Activated CD8-positive, alpha-beta memory T cell treated with anti-CD3 and anti-CD28 coated beads, Interleukin-2, amount 50 U/mL, for 1 hour (primary cell): ENCODE measurements around the gene RAB29.

ENCODE experiments used
- DNase-seq: peaks from one replicate; pipeline ENCODE4 v3.0.0-alpha.2; 2020; ENCODE audit errors: extremely low read depth

The RAB29 gene

GRCh38 chr1:205797168-205797567, 21.9 kb upstream of the RAB29 start:
- no peak for DNase-seq

DNA sequence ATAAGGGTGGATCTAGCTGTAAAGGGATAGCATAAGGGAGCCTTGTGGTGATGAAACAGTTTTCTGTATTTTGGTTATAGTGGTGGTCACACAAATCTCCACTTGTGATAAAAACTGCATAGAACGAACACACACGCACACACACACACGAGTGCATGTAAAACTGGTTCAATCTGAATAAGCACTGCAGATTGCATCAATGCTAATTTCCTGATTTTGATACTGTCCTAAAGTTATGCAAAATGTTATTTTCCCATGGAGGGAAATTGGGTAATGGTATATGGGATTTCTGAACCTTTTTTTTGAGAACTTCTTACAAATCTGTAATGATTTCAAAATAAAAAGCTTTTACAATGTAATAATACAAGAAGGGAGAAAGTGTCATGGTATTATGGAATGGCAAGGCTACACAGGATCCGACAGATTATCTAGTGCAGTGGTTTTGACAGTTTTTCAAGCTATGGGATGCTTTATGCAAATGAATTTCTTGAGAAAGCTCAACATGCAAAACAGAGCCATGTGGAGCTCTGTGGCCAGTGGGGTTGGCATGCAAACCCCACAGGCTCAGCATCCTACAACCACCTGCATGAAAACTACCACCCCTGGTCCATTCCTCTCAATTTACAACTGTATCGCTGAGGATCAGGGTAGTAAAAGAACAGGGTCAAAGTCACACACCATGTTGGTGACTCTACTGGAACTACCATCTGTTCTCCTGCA, 18.9 kb upstream of the RAB29 start:
- no peak for DNase-seq

- DNase-seq, result no peak
Measured at GRCh38 chr1:205792961-205793673, 17.8 kb upstream of the RAB29 start.

- no peak for DNase-seq
Measured at GRCh38 chr1:205792481-205792881, 17.2 kb upstream of the RAB29 start.

GRCh38 chr1:205791568-205792180, 16.4 kb upstream of the RAB29 start:
- no peak for DNase-seq

DNA sequence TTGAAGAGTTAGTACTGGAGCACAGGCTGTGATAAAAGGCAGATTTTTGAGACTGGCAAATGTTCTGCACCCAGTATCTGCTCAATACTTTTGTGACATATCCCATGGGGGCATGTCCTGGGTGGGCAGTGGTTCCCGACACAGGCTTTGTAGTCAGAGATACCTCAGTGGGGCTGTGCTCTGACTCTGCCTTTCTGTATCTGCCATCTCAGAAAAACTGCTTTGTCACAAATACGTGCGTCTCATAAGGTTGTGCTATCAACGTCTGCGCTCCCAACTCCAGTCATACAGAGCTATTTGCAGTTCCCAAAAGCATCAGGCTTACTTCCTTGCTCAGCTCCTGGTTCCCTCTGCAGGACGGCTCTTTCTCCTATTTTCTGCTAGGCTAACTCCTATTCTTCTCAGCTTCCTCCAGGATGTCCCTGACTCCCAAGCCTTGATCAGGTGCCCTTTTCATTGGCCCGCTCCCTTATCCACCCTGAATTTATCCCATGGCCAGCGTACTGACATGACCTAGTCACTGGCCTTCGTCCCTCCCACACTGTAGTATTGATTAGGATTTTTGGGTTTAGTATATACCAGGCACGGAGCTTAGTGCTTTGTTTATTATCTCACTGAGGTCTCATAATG, 12.1 kb upstream of the RAB29 start:
- no peak for DNase-seq

GRCh38 chr1:205786601-205787000, 11.3 kb upstream of the RAB29 start:
- no peak for DNase-seq

DNA sequence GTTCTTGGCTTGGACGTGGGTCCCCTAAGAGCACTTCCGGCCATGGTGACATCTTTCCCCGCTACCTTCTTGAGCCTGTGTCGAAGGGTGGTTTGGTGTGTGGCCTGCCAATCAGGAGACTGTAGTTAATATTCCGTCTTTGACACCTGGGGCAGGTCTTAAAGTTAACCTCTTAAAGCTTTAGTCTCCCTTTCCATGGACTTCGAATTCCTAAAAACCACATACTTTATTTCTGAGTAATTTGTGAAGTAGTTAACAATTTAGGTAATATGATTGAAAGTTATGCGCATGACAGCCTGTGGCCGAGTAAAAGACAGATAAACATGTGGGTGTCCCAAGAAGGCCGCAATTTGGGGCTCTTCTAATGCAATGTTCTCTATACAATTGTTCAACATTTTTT, 10.2 kb upstream of the RAB29 start:
- no peak for DNase-seq

DNA sequence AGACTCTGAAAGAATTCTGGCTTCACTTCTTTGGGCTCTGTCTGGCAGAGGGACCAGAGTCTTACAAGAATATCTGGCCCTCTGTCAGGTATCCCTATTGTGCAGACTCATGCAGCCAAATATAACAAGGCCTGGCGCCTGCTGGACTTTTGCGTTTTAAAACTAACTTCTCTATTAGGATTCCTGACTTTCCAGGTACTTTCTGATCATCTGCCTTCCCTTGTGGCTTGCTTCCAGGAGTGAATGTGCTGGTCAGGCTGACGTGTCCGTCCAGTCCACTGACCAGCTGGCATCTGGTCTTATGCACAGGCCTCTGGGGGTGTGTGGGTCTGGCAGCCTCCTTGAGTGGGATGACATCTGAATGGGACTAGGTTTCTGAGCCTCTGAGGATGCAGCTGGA, 8.6 kb upstream of the RAB29 start:
- DNase-seq, result no peak

DNA sequence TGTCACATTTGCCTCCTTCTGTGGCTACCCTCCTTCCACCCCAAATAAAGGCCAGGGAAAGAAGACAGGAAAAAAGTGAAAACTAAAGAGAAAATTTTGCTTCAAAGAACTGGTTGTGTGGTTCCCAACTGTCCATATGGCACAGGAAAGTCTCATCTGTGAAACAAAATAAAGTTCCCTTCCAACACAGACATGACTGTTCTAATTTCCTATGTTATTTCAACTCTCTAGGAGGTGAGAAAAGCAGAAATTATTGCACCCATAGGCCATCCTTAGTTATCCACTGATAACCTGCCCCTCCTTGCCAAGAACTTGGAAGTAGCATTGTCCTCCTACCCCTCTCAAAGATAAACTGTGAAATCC, 8.1 kb upstream of the RAB29 start:
- no peak for DNase-seq

DNA sequence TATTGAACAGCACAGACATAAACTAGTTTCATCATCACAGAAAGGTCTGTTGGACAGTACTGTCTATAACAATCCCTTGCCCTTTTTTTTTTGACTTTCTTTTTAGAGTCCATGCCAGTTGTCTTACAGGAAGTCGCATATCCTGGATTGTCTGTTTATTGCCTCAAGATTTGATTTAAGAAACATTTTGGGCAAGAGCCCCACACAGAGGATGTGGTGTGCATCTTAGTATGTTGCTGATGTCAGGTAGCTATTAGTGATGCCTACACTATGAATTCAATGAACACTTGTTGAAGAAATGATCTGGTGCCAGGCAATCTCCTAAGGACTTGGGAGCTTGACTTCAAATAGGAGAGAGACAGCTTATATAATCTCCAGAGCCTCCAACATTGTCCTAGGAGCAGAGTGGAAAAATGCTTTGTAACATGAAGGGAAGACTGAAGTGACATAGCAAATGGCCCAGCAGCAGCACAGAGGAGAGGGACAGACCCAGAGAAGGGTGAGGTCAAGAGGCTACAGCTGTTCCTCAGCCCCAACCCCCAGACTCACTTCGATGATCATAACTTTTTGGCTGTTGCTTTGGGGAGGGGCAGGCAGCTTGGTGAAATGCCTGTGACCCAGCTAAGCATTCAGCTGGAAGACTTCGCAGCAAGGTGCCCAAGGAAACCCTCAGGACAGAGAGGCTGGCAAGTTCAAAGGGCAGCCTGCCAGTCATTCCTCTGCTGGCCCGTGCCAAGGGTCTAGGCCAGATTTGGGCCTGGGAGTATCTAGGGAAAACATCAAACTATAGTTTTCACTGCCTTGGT, 7.5 kb upstream of the RAB29 start:
- DNase-seq, result no peak

GRCh38 chr1:205780335-205780734, 5.1 kb upstream of the RAB29 start:
- DNase-seq, result no peak

DNA sequence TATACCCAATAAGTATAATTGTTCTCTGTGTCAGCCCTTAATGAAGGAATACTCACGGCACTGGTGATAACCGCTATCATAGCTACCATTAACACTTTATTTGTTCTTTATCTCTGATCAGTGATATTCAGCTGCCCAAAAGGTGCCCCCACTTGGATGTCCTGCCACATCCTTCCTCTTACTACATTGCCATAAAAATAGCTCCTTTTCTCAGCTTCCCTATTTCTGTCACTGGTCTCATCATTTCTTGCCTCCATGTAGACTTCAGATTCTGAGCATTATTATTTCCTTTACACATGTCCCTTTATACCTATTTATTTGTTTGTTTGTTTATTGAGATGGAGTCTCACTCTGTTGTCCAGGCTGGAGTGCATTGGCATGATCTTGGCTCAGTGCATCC, 2.7 kb upstream of the RAB29 start:
- no peak for DNase-seq

GRCh38 chr1:205775717-205776056, 405 bp upstream of the RAB29 start:
- no peak for DNase-seq

DNA sequence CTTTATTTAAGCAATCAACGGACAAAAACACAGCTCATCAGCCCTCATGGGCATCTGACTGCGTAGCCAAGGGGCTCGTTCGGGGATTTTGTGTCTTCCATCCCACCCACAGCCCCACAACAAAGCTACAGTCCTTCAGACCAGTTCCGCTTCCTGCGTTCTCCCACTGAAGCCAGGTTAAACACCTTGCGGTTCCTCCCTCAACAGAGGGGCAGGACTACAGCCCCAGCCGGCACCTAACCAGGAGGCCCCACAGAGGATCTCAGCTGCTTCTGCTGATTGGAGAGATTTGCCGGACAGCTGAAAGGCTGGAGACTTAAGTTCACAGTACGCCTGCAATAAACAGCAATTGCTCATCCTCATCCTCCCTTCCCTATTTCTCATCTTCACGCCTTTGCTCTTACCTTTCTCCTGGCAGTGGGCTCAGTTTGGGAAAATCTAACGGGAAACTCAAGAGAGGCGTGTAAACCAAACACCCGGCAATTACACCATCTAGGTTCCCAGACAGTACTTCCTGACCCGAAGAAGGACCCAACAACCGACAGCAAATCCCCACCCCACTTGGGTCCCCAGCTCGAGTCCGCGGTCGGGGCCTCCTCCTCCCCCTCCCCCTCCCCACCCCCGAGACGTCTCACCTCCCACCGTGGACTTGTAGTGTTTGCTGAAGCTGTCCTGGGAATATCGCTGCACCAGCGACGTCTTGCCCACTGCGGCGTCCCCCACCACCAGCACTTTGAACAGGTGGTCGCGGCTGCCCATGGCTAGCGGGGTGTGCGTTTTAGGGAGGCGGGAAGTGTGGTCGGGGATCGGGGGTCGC, 876 bp downstream of the RAB29 start:
- peak; percentile 10 for DNase-seq

DNA sequence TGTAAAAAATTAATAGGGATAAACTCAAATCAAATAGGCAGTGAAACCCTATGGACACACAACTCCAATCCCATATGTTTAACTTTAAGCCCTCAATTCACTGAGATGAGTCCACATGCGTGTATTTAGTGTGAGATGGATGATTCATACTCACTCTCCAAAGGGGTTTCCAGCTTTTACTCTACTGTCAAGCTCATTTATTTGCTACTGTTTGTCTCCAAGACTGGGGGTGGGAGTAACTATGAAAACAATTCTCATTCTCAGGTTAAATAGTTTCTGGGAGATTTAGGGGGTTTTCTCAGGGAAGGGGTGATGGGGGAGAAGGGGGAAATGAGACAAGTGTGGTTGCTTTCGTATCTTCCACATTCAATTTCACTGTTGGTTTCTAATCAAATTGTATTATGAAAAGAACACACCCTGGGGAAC, 2.7 kb downstream of the RAB29 start:
- no peak for DNase-seq

DNA sequence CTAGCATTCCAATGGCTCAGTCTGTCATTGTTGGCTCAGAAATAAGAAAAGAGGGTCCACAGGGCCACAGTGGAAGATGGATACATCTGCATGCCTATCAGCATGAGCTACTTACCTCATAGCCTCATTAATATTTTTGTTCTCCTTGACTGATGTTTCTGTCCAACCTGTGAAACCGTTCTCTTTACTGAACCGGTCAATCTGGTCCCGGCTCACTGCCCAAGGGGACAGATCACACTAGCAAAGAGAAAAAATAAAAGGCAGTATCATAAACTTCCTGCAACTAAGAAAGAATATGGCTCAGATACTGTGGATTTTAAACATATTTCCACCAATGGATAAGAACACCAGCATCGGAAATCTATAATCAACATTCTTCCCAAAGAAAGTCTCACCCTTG, 4.7 kb downstream of the RAB29 start:
- no peak for DNase-seq

DNA sequence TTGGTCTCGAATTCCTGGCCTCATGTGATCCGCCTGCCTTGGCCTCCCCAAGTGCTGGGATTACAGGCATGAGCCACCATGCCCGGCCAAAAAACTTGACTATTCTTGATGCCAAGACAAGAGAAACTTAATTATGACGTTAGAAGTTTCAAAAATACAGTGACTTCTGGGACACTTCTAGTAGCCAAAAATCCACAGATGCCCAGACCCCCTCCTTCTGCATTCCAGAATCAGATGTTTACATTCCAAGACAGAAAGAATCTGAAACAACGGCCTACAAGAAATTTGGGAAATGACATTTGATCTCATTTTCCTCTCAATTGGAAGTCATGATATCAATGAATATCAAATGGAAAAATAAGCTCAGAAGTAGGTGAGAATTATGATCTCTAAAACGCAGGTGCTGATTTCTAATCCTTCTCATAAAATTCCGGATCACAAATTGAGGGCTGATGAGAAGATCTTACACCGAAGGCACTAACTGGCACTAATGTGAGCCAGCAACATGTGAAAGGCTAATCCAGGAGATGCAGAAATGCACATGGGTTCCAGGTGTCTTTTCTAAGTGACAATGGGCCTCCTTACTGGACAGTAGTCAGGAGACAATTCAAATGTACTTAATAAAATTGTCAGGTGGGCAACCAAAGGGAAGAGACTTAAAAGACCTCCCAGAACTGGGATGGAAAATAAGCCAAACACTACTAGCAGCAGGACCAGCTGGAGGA, 5.5 kb downstream of the RAB29 start:
- DNase-seq, result no peak

DNA sequence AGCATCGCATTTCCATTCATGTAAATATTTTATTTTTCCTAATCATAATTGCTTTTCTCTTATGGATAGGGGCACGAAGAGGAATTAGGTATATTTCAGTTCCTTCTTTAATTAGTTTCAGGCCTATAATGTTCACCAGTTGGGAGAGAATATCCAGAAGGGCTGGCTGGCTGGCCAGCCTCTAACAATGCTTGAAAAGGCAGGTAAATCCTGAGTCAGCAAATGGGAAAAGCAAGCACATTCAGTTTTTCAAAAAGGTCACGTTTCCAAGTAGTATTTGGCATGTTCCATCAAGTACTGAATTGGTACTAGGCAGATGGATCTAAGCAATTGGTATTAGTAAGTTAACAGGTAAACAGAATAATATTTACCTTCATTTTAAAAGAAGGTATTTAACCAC, 8.0 kb downstream of the RAB29 start:
- DNase-seq, result no peak

DNA sequence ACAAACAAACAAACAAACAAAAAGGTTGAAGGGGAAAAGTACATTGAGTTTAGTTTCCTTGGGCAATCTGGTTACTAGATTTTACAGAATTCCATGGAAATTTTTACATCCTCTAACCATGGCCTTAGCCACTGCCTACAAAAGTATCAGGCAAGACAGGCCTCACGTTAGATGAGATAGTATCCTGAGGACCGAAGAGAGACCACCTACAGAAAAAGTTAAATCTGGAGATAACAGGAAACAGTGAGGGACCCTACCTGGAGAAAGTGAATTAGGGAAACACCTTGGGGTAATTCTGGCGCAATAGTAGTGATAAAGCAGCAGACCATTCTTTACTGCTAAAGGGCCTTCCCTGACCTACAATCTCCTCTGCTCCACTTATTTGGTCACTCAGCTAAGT, 8.7 kb downstream of the RAB29 start:
- DNase-seq, result no peak

DNA sequence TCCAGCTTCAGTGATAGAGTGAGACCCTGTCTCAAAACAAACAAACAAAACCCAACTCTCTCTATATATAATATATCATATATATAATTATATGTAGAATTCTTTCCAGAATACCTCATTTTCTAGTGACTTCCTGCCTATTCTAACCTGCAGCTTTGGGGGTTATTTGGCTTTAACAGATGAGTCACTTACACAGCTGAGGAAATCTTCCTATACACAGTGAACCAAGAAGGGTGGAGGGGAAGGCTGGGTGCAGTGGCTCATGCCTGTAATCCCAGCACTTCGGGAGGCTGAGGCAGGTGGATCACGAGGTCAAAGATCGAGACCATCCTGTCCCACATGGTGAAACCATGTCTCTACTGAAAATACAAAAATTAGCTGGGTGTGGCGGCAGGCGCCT, 9.2 kb downstream of the RAB29 start:
- no peak for DNase-seq
